Right renal pelvis (tissue), 4 donors: Measurements from ENCODE around the gene KCTD15. TPM values are rescaled to one million over a fixed set of nuclear protein-coding genes. Genes with fewer than 3 reads are reported as not detected.

Experiments used
- DNase-seq, 4 donors: peaks; one replicate each; pipeline ENCODE4 v3.0.0-alpha.2; 2013; ENCODE audit warnings: low read depth in 4 of 4, low spot score in 3 of 4, missing footprints in 1 of 4
- polyA plus RNA-seq, 4 donors: library from polyadenylated mRNA; unstranded; fragments of 120-200 nt; gene quantifications; one replicate each; pipeline ENCODE4 v1.2.1, GENCODE V29; 2013; ENCODE audit not compliant: insufficient read length in 4 of 4

Gene KCTD15
- 10 to 100 TPM; 47.0 to 67.6 (median 47.8) TPM for polyA plus RNA-seq

GRCh38 chr19:33796164-33796875 is at the start of gene KCTD15:
KCTD15 (plus strand) TSS chr19:33796870; CDS start chr19:33800455, 3,585 bp downstream.
- no peak for DNase-seq

- DNase-seq, result no peak
These were observed 49.4 kb upstream of the KCTD15 start for GRCh38 chr19:33747273-33747672.

- no peak for DNase-seq
These were observed 48.4 kb upstream of the KCTD15 start for GRCh38 chr19:33748231-33748630.

- no peak for DNase-seq
These were observed 47.7 kb upstream of the KCTD15 start for GRCh38 chr19:33749016-33749415.

- DNase-seq, result no peak
These were observed 47.0 kb upstream of the KCTD15 start for GRCh38 chr19:33749619-33750175.

GRCh38 chr19:33750587-33751435 is 45.9 kb upstream of the KCTD15 start:
- no peak for DNase-seq

GRCh38 chr19:33751436-33751770 is 45.3 kb upstream of the KCTD15 start:
- DNase-seq, result no peak

- no peak for DNase-seq
These were observed 44.5 kb upstream of the KCTD15 start for GRCh38 chr19:33752018-33752800.

GRCh38 chr19:33752945-33753344 is 43.7 kb upstream of the KCTD15 start:
- DNase-seq, result no peak

- DNase-seq, result no peak
These were observed 42.3 kb upstream of the KCTD15 start for GRCh38 chr19:33754361-33754760.

GRCh38 chr19:33755099-33756035 is 41.3 kb upstream of the KCTD15 start:
- DNase-seq, result peak in 1 of 4 donors; percentile 19

- DNase-seq, result no peak
These were observed 40.5 kb upstream of the KCTD15 start for GRCh38 chr19:33756177-33756576.

- DNase-seq, result no peak
These were observed 38.1 kb upstream of the KCTD15 start for GRCh38 chr19:33758541-33759013.

GRCh38 chr19:33759356-33759755 is 37.3 kb upstream of the KCTD15 start:
- no peak for DNase-seq

GRCh38 chr19:33763633-33764371 is 32.9 kb upstream of the KCTD15 start:
- DNase-seq, result no peak

- no peak for DNase-seq
These were observed 30.0 kb upstream of the KCTD15 start for GRCh38 chr19:33766623-33767022.

GRCh38 chr19:33767898-33768413 is 28.7 kb upstream of the KCTD15 start:
- DNase-seq, result peak in 2 of 4 donors; percentile 49 to 61

GRCh38 chr19:33769208-33769607 is 27.5 kb upstream of the KCTD15 start:
- DNase-seq, result no peak

- no peak for DNase-seq
These were observed 26.6 kb upstream of the KCTD15 start for GRCh38 chr19:33770107-33770506.
